B cell (primary cell): ENCODE measurements around the gene FXYD3. TPM values are rescaled to one million over a fixed set of nuclear protein-coding genes. Genes with fewer than 3 reads are reported as not detected.

Source experiments
- ATAC-seq: fragments of 200-7000 bp; cut with Tn5 transposase; one replicate; pipeline ENCODE4 v1.10.0; 2021; ENCODE audit warnings: low read depth, mild to moderate bottlenecking, moderate number of reproducible peaks, moderate library complexity
- CTCF ChIA-PET: fragments of 350-600 bp; sonication (Branson Sonifier 250); formaldehyde crosslinking; loops from one replicate; lab custom pipeline; 2021; ENCODE audit warnings: antibody characterized with exemption, inconsistent platforms; lab: Charles Lee
- POLR2A ChIA-PET: fragments of 350-600 bp; sonication (Branson Sonifier 250); formaldehyde crosslinking; loops from one replicate; lab custom pipeline; 2021; ENCODE audit warnings: antibody characterized with exemption; lab: Charles Lee
- DNase-seq: peaks from one replicate; pipeline ENCODE4 v3.0.0; 2013
- H2AFZ ChIP-seq: 2 replicates; pipeline ENCODE4 v1.6.1; 2012; ENCODE audit warnings: mild to moderate bottlenecking, low read depth, low read length; ENCODE audit not compliant: insufficient read depth, poor library complexity, severe bottlenecking
- H3K27ac ChIP-seq, 2 donors: 1 replicate in 1 of 2; 2 replicates in 1 of 2; pipeline ENCODE4 v1.5.1; 2012 to 2013; ENCODE audit warnings: low read length in 2 of 2, mild to moderate bottlenecking in 2 of 2, moderate library complexity in 1 of 2
- H3K27me3 ChIP-seq, 4 experiments: fragments of 200-600 bp in 1 of 4; sonication (generic) in 1 of 4; replicated peaks in 1 of 4; 1 replicate in 2 of 4; 2 replicates in 2 of 4; pipeline versions ENCODE4 v1.6.1 to v1.7.0; 2013 to 2016; ENCODE audit warnings: low read length in 3 of 4, mild to moderate bottlenecking in 2 of 4, mixed read lengths in 1 of 4, moderate library complexity in 1 of 4; ENCODE audit not compliant: insufficient read depth in 4 of 4, control insufficient read depth in 3 of 4; ENCODE audit errors: control extremely low read depth in 1 of 4
- H3K36me3 ChIP-seq, 2 experiments: replicated peaks in 1 of 2; 1 replicate in 1 of 2; 2 replicates in 1 of 2; pipeline versions ENCODE4 v1.6.1 to v1.7.1; 2013; ENCODE audit warnings: low read length in 1 of 2; ENCODE audit not compliant: insufficient read depth in 2 of 2, control insufficient read depth in 1 of 2; ENCODE audit errors: control extremely low read depth in 1 of 2, extremely low read depth in 1 of 2
- H3K4me1 ChIP-seq, 2 donors: fragments of 200-600 bp in 1 of 2; sonication (generic) in 1 of 2; 1 replicate in 1 of 2; 2 replicates in 1 of 2; pipeline versions ENCODE4 v1.5.1 to v1.6.1; 2013 to 2017; ENCODE audit warnings: low read length in 2 of 2; ENCODE audit not compliant: control insufficient read depth in 2 of 2, insufficient read depth in 2 of 2
- H3K4me2 ChIP-seq: replicated peaks from 2 replicates; pipeline ENCODE3; 2012; ENCODE audit warnings: mild to moderate bottlenecking, low read depth, low read length; ENCODE audit not compliant: poor library complexity, severe bottlenecking
- H3K4me3 ChIP-seq, 5 experiments: fragments of 200-600 bp in 1 of 5; sonication (generic) in 1 of 5; 1 replicate in 3 of 5; 2 replicates in 2 of 5; pipeline versions ENCODE4 v1.5.1 to v1.7.0; 2011 to 2016; ENCODE audit warnings: low read length in 4 of 5, mild to moderate bottlenecking in 4 of 5, low read depth in 2 of 5, control low read depth in 1 of 5, moderate library complexity in 1 of 5; ENCODE audit not compliant: insufficient read depth in 1 of 5; ENCODE audit errors: control extremely low read depth in 1 of 5, extremely low read depth in 1 of 5
- H3K79me2 ChIP-seq: fragments of 200-600 bp; sonication (generic); one replicate; pipeline ENCODE4 v1.6.0; 2016; ENCODE audit warnings: low read length; ENCODE audit not compliant: control insufficient read depth, insufficient read depth
- H3K9ac ChIP-seq: fragments of 200-600 bp; sonication (generic); 2 replicates; pipeline ENCODE4 v1.6.1; 2017; ENCODE audit warnings: mild to moderate bottlenecking, low read length, moderate library complexity
- H3K9me3 ChIP-seq, 3 donors: one replicate each; pipeline versions ENCODE4 v1.6.1 to v1.7.1; 2013; ENCODE audit warnings: low read length in 2 of 3; ENCODE audit not compliant: control insufficient read depth in 2 of 3, insufficient read depth in 1 of 3; ENCODE audit errors: control extremely low read depth in 1 of 3
- H4K20me1 ChIP-seq: 2 replicates; pipeline ENCODE4 v1.6.0; 2012; ENCODE audit warnings: mild to moderate bottlenecking, low read length; ENCODE audit not compliant: insufficient read depth, control insufficient read depth, poor library complexity, severe bottlenecking
- H3K27ac Mint-ChIP-seq: one replicate; pipeline ENCODE4 v1.8.0; 2021; ENCODE audit warnings: mixed read lengths
- H3K27me3 Mint-ChIP-seq: one replicate; pipeline ENCODE4 v1.8.0; 2021; ENCODE audit warnings: mixed read lengths
- H3K4me1 Mint-ChIP-seq: one replicate; pipeline ENCODE4 v1.8.0; 2021; ENCODE audit warnings: mixed read lengths
- H3K4me3 Mint-ChIP-seq: one replicate; pipeline ENCODE4 v1.8.0; 2021; ENCODE audit warnings: mixed read lengths
- H3K9me3 Mint-ChIP-seq: one replicate; pipeline ENCODE4 v1.8.0; 2022; ENCODE audit warnings: mixed read lengths; ENCODE audit not compliant: insufficient read depth
- EZH2 ChIP-seq: IDR thresholded peaks from 2 replicates; pipeline ENCODE4 v1.6.1; 2012; ENCODE audit warnings: borderline replicate concordance, low read depth, mild to moderate bottlenecking, moderate library complexity, low read length; ENCODE audit not compliant: insufficient read depth, poor library complexity, severe bottlenecking
- WGBS: methylation state at CpG from one replicate; pipeline ENCODE4 v1.1.5; 2013; ENCODE audit warnings: missing lambda C conversion rate; ENCODE audit not compliant: insufficient coverage; 5-methylcytosine and 5-hydroxymethylcytosine counted together
- intact Hi-C: fragments of 100-400 bp; cut with micrococcal nuclease; formaldehyde crosslinking; loops from one replicate; pipeline ENCODE4 v1.10.0; 2022
- polyA plus RNA-seq: library from polyadenylated mRNA; depleted of rRNA; stranded (reverse); fragments of >200 nt; gene quantifications from 2 replicates; pipeline ENCODE4 v1.2.3, GENCODE V29; 2012
- small RNA-seq: library from RNA; depleted of rRNA; stranded (forward); fragments of <200 nt; gene quantifications from one replicate; pipeline ENCODE3, GENCODE V24; 2012; ENCODE audit warnings: low replicate concordance, low read depth; ENCODE audit not compliant: insufficient read length
- total RNA-seq, 2 donors: library from RNA; stranded (reverse); fragments of 120-200 nt in 1 of 2; gene quantifications; 1 replicate in 1 of 2; 2 replicates in 1 of 2; pipeline versions ENCODE4 v1.2.3 to v1.2.4, GENCODE V29; 2013 to 2022
- TF ChIP-seq, protein P1 (sequence below): fragments of 200-600 bp; IDR thresholded peaks from one replicate; pipeline ENCODE4 v1.8.0; 2022; ENCODE audit warnings: antibody characterized with exemption, mild to moderate bottlenecking

The FXYD3 gene
- total and polyA plus RNA-seq, 2 donors (not counting 1 experiment from before 2014, with no cell fraction given) = not detected

DNA sequence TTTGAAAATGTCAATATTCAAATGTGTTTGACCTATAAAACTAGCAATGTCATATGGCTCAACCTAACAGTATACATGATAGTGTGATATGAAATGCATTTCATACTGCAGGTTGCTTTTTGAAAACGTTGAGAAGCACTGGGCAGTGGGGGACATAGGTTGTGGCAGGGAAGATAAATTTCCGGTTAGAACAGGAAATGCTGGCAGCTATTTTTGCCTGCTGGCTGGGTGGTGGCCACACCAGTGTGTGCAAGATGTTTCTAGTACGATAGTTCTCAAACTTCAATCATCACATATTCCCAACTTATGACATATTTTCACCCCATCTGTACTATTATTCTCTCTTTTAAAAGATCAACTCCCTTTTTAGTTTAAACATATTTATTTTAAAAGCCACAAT is 56.1 kb downstream of the FXYD3 start:
- TF ChIP-seq, protein P1, sequence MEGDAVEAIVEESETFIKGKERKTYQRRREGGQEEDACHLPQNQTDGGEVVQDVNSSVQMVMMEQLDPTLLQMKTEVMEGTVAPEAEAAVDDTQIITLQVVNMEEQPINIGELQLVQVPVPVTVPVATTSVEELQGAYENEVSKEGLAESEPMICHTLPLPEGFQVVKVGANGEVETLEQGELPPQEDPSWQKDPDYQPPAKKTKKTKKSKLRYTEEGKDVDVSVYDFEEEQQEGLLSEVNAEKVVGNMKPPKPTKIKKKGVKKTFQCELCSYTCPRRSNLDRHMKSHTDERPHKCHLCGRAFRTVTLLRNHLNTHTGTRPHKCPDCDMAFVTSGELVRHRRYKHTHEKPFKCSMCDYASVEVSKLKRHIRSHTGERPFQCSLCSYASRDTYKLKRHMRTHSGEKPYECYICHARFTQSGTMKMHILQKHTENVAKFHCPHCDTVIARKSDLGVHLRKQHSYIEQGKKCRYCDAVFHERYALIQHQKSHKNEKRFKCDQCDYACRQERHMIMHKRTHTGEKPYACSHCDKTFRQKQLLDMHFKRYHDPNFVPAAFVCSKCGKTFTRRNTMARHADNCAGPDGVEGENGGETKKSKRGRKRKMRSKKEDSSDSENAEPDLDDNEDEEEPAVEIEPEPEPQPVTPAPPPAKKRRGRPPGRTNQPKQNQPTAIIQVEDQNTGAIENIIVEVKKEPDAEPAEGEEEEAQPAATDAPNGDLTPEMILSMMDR = no peak
- TF ChIP-seq EZH2 = no peak
- Mint-ChIP-seq H3K4me3 (no peak overlapping the region), H3K9me3 (no peaks in the 10 kb centered on the region), H3K27me3 (no peaks in the 10 kb centered on the region), H3K27ac (peak overlapping the region; percentile 72), H3K4me1 (peaks cover 21% of the 10 kb centered on the region)
- POLR2A ChIA-PET = interaction anchor here (1.3 kb wide), 1 partner anchor 45 kb away, joined by 8 read pairs; no protein-coding TSS in a partner anchor
- Histone ChIP-seq H3K4me3 (no peak overlapping the region), H2AFZ (no peak overlapping the region), H3K9me3 (peaks cover 0 to 4% (median 0%) of the 10 kb centered on the region in 3 donors), H3K9ac (no peak overlapping the region), H3K4me1 (peaks cover 13 to 15% of the 10 kb centered on the region in 2 donors), H3K27ac (peak overlapping the region; percentile 45 to 47), H4K20me1 (no peaks in the 10 kb centered on the region), H3K79me2 (no peaks in the 10 kb centered on the region), H3K4me2 (no peak overlapping the region), H3K27me3 (no peaks in the 10 kb centered on the region), H3K36me3 (peaks cover 0 to 26% of the 10 kb centered on the region in 2 experiments)
- CTCF ChIA-PET = interaction anchor here (1.2 to 1.6 kb wide), 2 partner anchors 18 to 29 kb away, joined by 5 to 6 read pairs; partner anchors contain the start of genes FXYD5 and FXYD7
- WGBS = 6% methylated on average over 3 of the region's 3 CpGs
- no peak for DNase-seq
- ATAC-seq = no peak
- intact Hi-C loops = no loop called here

Small RNAs within 50 kb of the gene (small RNA-seq; reads per million reads assigned to genes)
- not detected for gene AC020907.2

Other genes with a start within 250 kb of the FXYD3 start
- gene ZNF30, start 188.9 kb upstream of the FXYD3 start, total RNA-seq = 3.3 and 5.1 TPM in 2 replicates
- 2.5 and 3.3 TPM in 2 replicates for gene ZNF30, start 188.9 kb upstream of the FXYD3 start, polyA plus RNA-seq
- gene ZNF792, start 151.6 kb upstream of the FXYD3 start, total RNA-seq = 10.9 and 11.2 TPM in 2 replicates
- 2.6 and 3.8 TPM in 2 replicates for gene ZNF792, start 151.6 kb upstream of the FXYD3 start, polyA plus RNA-seq
- 102 TPM in 2 replicates for gene GRAMD1A, start 115.5 kb upstream of the FXYD3 start, total RNA-seq
- 83.8 and 90.5 TPM in 2 replicates for gene GRAMD1A, start 115.5 kb upstream of the FXYD3 start, polyA plus RNA-seq
- 0.49 and 0.52 TPM in 2 replicates for gene SCN1B, start 85.4 kb upstream of the FXYD3 start, total RNA-seq
- gene SCN1B, start 85.4 kb upstream of the FXYD3 start, polyA plus RNA-seq = 0.72 and 1.3 TPM in 2 replicates
- gene HPN, start 74.1 kb upstream of the FXYD3 start, total RNA-seq = not detected in 2 replicates
- 0.30 TPM in 1 of 2 replicates, not detected in the other for gene HPN, start 74.1 kb upstream of the FXYD3 start, polyA plus RNA-seq
- 0.59 and 0.70 TPM in 2 replicates for gene LGI4, start 19.2 kb downstream of the FXYD3 start, total RNA-seq
- 0.40 and 0.74 TPM in 2 replicates for gene LGI4, start 19.2 kb downstream of the FXYD3 start, polyA plus RNA-seq
- gene FXYD1, start 23.0 kb downstream of the FXYD3 start, total RNA-seq = 3.8 and 4.7 TPM in 2 replicates
- gene FXYD1, start 23.0 kb downstream of the FXYD3 start, polyA plus RNA-seq = 2.6 and 3.1 TPM in 2 replicates
- gene FXYD7, start 27.4 kb downstream of the FXYD3 start, total RNA-seq = 27.4 and 32.1 TPM in 2 replicates
- 3.8 and 6.3 TPM in 2 replicates for gene FXYD7, start 27.4 kb downstream of the FXYD3 start, polyA plus RNA-seq
- gene FXYD5, start 38.9 kb downstream of the FXYD3 start, total RNA-seq = 293 and 310 TPM in 2 replicates
- gene FXYD5, start 38.9 kb downstream of the FXYD3 start, polyA plus RNA-seq = 362 and 390 TPM in 2 replicates
- 0.25 TPM in 1 of 2 replicates, not detected in the other for gene FAM187B, start 112.9 kb downstream of the FXYD3 start, total RNA-seq
- gene FAM187B, start 112.9 kb downstream of the FXYD3 start, polyA plus RNA-seq = not detected in 2 replicates
- gene LSR, start 133.2 kb downstream of the FXYD3 start, total RNA-seq = 45.3 and 46.5 TPM in 2 replicates
- 29.9 and 37.2 TPM in 2 replicates for gene LSR, start 133.2 kb downstream of the FXYD3 start, polyA plus RNA-seq
- 314 and 318 TPM in 2 replicates for gene USF2, start 153.1 kb downstream of the FXYD3 start, total RNA-seq
- 357 and 377 TPM in 2 replicates for gene USF2, start 153.1 kb downstream of the FXYD3 start, polyA plus RNA-seq
- 2.5 and 3.0 TPM in 2 replicates for gene HAMP, start 166.7 kb downstream of the FXYD3 start, total RNA-seq
- 0.70 and 1.4 TPM in 2 replicates for gene HAMP, start 166.7 kb downstream of the FXYD3 start, polyA plus RNA-seq
- 0.12 TPM in 1 of 2 replicates, not detected in the other for gene MAG, start 176.3 kb downstream of the FXYD3 start, total RNA-seq
- gene MAG, start 176.3 kb downstream of the FXYD3 start, polyA plus RNA-seq = 0.30 and 0.58 TPM in 2 replicates
- gene CD22, start 213.4 kb downstream of the FXYD3 start, total RNA-seq = 692 and 698 TPM in 2 replicates
- gene CD22, start 213.4 kb downstream of the FXYD3 start, polyA plus RNA-seq = 1,437 and 1,715 TPM in 2 replicates
- 3.0 and 3.3 TPM in 2 replicates for gene FFAR1, start 232.1 kb downstream of the FXYD3 start, total RNA-seq
- 17.9 and 118 TPM in 2 replicates for gene FFAR1, start 232.1 kb downstream of the FXYD3 start, polyA plus RNA-seq
- not detected in 2 replicates for gene FFAR3, start 242.6 kb downstream of the FXYD3 start, total RNA-seq
- gene FFAR3, start 242.6 kb downstream of the FXYD3 start, polyA plus RNA-seq = 0.63 and 4.1 TPM in 2 replicates